H9 (cell line): ENCODE data around the gene KLK6. TPM values are rescaled to one million over a fixed set of nuclear protein-coding genes. Genes with fewer than 3 reads are reported as not detected.

Experiments
- DNase-seq: peaks from one replicate; pipeline ENCODE4 v3.0.0-alpha.2; 2017
- H2AFZ ChIP-seq: one replicate; pipeline ENCODE4 v1.6.1; 2013; ENCODE audit warnings: mild to moderate bottlenecking, low read length, control low read depth, moderate library complexity
- H2AK5ac ChIP-seq: 2 replicates; pipeline ENCODE4 v1.6.1; 2013; ENCODE audit warnings: low read length, control low read depth, mixed read lengths; ENCODE audit not compliant: insufficient read length
- H2BK120ac ChIP-seq: one replicate; pipeline ENCODE4 v1.6.1; 2013; ENCODE audit warnings: low read depth, mild to moderate bottlenecking, low read length, control low read depth, inconsistent platforms; ENCODE audit not compliant: poor library complexity, severe bottlenecking
- H2BK12ac ChIP-seq: 2 replicates; pipeline ENCODE4 v1.6.1; 2013; ENCODE audit warnings: low read length, control low read depth, mixed read lengths, low read depth; ENCODE audit not compliant: insufficient read length
- H2BK15ac ChIP-seq: 2 replicates; pipeline ENCODE4 v1.6.1; 2013; ENCODE audit warnings: low read depth, low read length, control low read depth
- H2BK20ac ChIP-seq: one replicate; pipeline ENCODE4 v1.6.1; 2013; ENCODE audit warnings: low read depth, mild to moderate bottlenecking, low read length, control low read depth, inconsistent platforms; ENCODE audit not compliant: poor library complexity, severe bottlenecking
- H2BK5ac ChIP-seq: 2 replicates; pipeline ENCODE4 v1.6.1; 2013; ENCODE audit warnings: low read length, control low read depth, mixed read lengths; ENCODE audit not compliant: insufficient read length
- H3K14ac ChIP-seq: 2 replicates; pipeline ENCODE4 v1.6.1; 2013; ENCODE audit warnings: low read length, control low read depth; ENCODE audit not compliant: insufficient read depth
- H3K18ac ChIP-seq: 2 replicates; pipeline ENCODE4 v1.6.1; 2013; ENCODE audit warnings: low read depth, mild to moderate bottlenecking, mixed read lengths, low read length, control low read depth; ENCODE audit not compliant: insufficient read length
- H3K23ac ChIP-seq: 2 replicates; pipeline ENCODE4 v1.6.1; 2013; ENCODE audit warnings: low read length, control low read depth, mixed read lengths, low read depth; ENCODE audit not compliant: insufficient read length
- H3K23me2 ChIP-seq: 2 replicates; pipeline ENCODE4 v1.6.1; 2013; ENCODE audit warnings: low read depth, mild to moderate bottlenecking, mixed read lengths, low read length, control low read depth; ENCODE audit not compliant: insufficient read length, poor library complexity, severe bottlenecking
- H3K27ac ChIP-seq: 2 replicates; pipeline ENCODE4 v1.5.1; 2013; ENCODE audit warnings: low read length, control low read depth, mixed read lengths, low read depth; ENCODE audit not compliant: insufficient read length
- H3K27me3 ChIP-seq: 2 replicates; pipeline ENCODE4 v1.6.1; 2013; ENCODE audit warnings: low read length, control low read depth, inconsistent platforms; ENCODE audit not compliant: insufficient read depth
- H3K4ac ChIP-seq: 2 replicates; pipeline ENCODE4 v1.6.1; 2013; ENCODE audit warnings: low read depth, mild to moderate bottlenecking, control low read depth, inconsistent platforms, low read length, moderate library complexity
- H3K4me1 ChIP-seq: 2 replicates; pipeline ENCODE4 v1.6.1; 2013; ENCODE audit warnings: low read length, control low read depth, inconsistent platforms; ENCODE audit not compliant: insufficient read depth
- H3K4me2 ChIP-seq: 2 replicates; pipeline ENCODE4 v1.6.1; 2013; ENCODE audit warnings: low read length, control low read depth, mixed read lengths; ENCODE audit not compliant: insufficient read length, insufficient read depth
- H3K56ac ChIP-seq: 2 replicates; pipeline ENCODE4 v1.6.1; 2013; ENCODE audit warnings: low read depth, mild to moderate bottlenecking, mixed read lengths, low read length, control low read depth; ENCODE audit not compliant: insufficient read length
- H3K79me1 ChIP-seq: 2 replicates; pipeline ENCODE4 v1.6.1; 2013; ENCODE audit warnings: low read depth, mild to moderate bottlenecking, moderate library complexity, low read length, control low read depth, inconsistent platforms; ENCODE audit not compliant: insufficient read depth, poor library complexity, severe bottlenecking
- H3K79me2 ChIP-seq: 2 replicates; pipeline ENCODE4 v1.6.1; 2013; ENCODE audit warnings: low read length, control low read depth, inconsistent platforms; ENCODE audit not compliant: insufficient read depth
- H3K9ac ChIP-seq: 2 replicates; pipeline ENCODE4 v1.6.1; 2013; ENCODE audit warnings: low read length, control low read depth, mixed read lengths; ENCODE audit not compliant: insufficient read length; ENCODE audit errors: extremely low read depth
- H3K9me3 ChIP-seq: one replicate; pipeline ENCODE4 v1.6.1; 2013; ENCODE audit warnings: low read depth, low read length, inconsistent platforms; ENCODE audit not compliant: control insufficient read depth
- H3T11ph ChIP-seq: one replicate; pipeline ENCODE4 v1.6.1; 2013; ENCODE audit warnings: mild to moderate bottlenecking, low read length, control low read depth, inconsistent platforms
- H4K20me1 ChIP-seq: one replicate; pipeline ENCODE4 v1.6.1; 2013; ENCODE audit not compliant: control insufficient read depth, insufficient read length, insufficient read depth
- H4K5ac ChIP-seq: 2 replicates; pipeline ENCODE4 v1.6.1; 2013; ENCODE audit warnings: low read depth, mild to moderate bottlenecking, mixed read lengths, low read length, control low read depth; ENCODE audit not compliant: insufficient read length
- H4K8ac ChIP-seq: replicated peaks from 2 replicates; pipeline ENCODE4 v1.6.1; 2013; ENCODE audit warnings: low read length, control low read depth, mixed read lengths, low read depth; ENCODE audit not compliant: insufficient read length
- H4K91ac ChIP-seq: 2 replicates; pipeline ENCODE4 v1.6.1; 2013; ENCODE audit warnings: low read depth, mild to moderate bottlenecking, moderate library complexity, mixed read lengths, low read length, control low read depth; ENCODE audit not compliant: insufficient read length
- H3K27ac Mint-ChIP-seq, 3 experiments: 2 replicates in 2 of 3; 3 replicates in 1 of 3; pipeline ENCODE4 v1.8.0; 2020 to 2021; ENCODE audit warnings: mixed read lengths in 3 of 3, mild to moderate bottlenecking in 1 of 3, moderate library complexity in 1 of 3
- H3K27me3 Mint-ChIP-seq: 2 replicates; pipeline ENCODE4 v1.8.0; 2021; ENCODE audit warnings: low read depth, mild to moderate bottlenecking, moderate library complexity, mixed read lengths
- H3K36me3 Mint-ChIP-seq, 3 experiments: 2 replicates in 2 of 3; 3 replicates in 1 of 3; pipeline ENCODE4 v1.8.0; 2020 to 2021; ENCODE audit warnings: low read depth in 3 of 3, mixed read lengths in 3 of 3; ENCODE audit not compliant: insufficient read depth in 1 of 3
- H3K4me1 Mint-ChIP-seq, 2 experiments: 2 replicates each; pipeline ENCODE4 v1.8.0; 2020; ENCODE audit warnings: mixed read lengths in 2 of 2
- H3K4me3 Mint-ChIP-seq, 2 experiments: 2 replicates in 1 of 2; 3 replicates in 1 of 2; pipeline ENCODE4 v1.8.0; 2020 to 2021; ENCODE audit warnings: mild to moderate bottlenecking in 2 of 2, mixed read lengths in 2 of 2, moderate library complexity in 1 of 2
- H3K9me3 Mint-ChIP-seq, 2 experiments: 2 replicates in 1 of 2; 3 replicates in 1 of 2; pipeline ENCODE4 v1.8.0; 2020; ENCODE audit warnings: mild to moderate bottlenecking in 2 of 2, mixed read lengths in 2 of 2, moderate library complexity in 1 of 2
- CTCF ChIP-seq: fragments of 200-600 bp; sonication (generic); conservative IDR thresholded peaks from 3 replicates; pipeline ENCODE4 v1.8.0; 2021; ENCODE audit warnings: antibody characterized with exemption, mild to moderate bottlenecking
- total RNA-seq: library from RNA; stranded (reverse); gene quantifications from 2 replicates; pipeline ENCODE4 v1.2.1, GENCODE V29; 2021

The KLK6 gene
- total RNA-seq, 1 experiment from 2014 or later: 2.6 TPM

- no peaks in the 10 kb centered on the region for H3K36me3 Mint-ChIP-seq
- H2BK15ac ChIP-seq: no peak overlapping the region
- no peak for TF ChIP-seq CTCF
- no peak overlapping the region for H2BK20ac ChIP-seq
- no peaks in the 10 kb centered on the region for H4K20me1 ChIP-seq
- H3K14ac ChIP-seq: no peak overlapping the region
- H3K4me3 Mint-ChIP-seq: no peak overlapping the region
- H4K91ac ChIP-seq: no peak overlapping the region
- no peak overlapping the region for H2BK120ac ChIP-seq
- no peak overlapping the region for H3K4ac ChIP-seq
- H3K27ac ChIP-seq: no peak overlapping the region
- H3K4me1 ChIP-seq: no peaks in the 10 kb centered on the region; the same call in 1 of the 2 replicates
- no peak overlapping the region for H2AK5ac ChIP-seq
- H3K27me3 ChIP-seq: no peaks in the 10 kb centered on the region
- no peaks in the 10 kb centered on the region for H3K9me3 ChIP-seq
- no peaks in the 10 kb centered on the region for H3K79me1 ChIP-seq
- no peak overlapping the region for H3K18ac ChIP-seq
- H2BK12ac ChIP-seq: no peak overlapping the region
- H2BK5ac ChIP-seq: no peak overlapping the region
- H3K56ac ChIP-seq: no peak overlapping the region
- H3K4me1 Mint-ChIP-seq: peaks cover 4 to 6% of the 10 kb centered on the region in 2 experiments
- H3K79me2 ChIP-seq: no peaks in the 10 kb centered on the region
- no peak overlapping the region for H3K23ac ChIP-seq
- no peaks in the 10 kb centered on the region for H3K23me2 ChIP-seq
- H3K9me3 Mint-ChIP-seq: peaks cover 0 to 2% of the 10 kb centered on the region in 2 experiments; a peak in 1 of 5 replicates
- H3T11ph ChIP-seq: no peak overlapping the region
- no peak overlapping the region for H3K4me2 ChIP-seq
- no peak overlapping the region for H3K9ac ChIP-seq
- no peak overlapping the region for H2AFZ ChIP-seq
- H3K27me3 Mint-ChIP-seq: peaks cover 34% of the 10 kb centered on the region
- no peak for DNase-seq
- H4K5ac ChIP-seq: no peak overlapping the region
- no peak overlapping the region for H4K8ac ChIP-seq
- H3K27ac Mint-ChIP-seq: no peak overlapping the region
Observed at GRCh38 chr19:50931023-50931422, 38.4 kb downstream of the KLK6 start.
